ENCODE data around the gene UNC119.

GRCh38 chr17:28576758-28577465 is 24.5 kb upstream of the UNC119 start, which contains the start of gene ALDOC:
- TF ChIP-seq CTCF (conservative IDR thresholded peaks at IDR 0.05; ENCODE audit: low read depth in 2 of 2) (no peak), ZNF114 (CRISPR knock-in tag; IDR thresholded peaks at IDR 0.05) (no peak)

All from GM23338 (cell line).